ENCODE data around the gene GSTM3. TPM values are rescaled to one million over a fixed set of nuclear protein-coding genes. Genes with fewer than 3 reads are reported as not detected.

The GSTM3 gene
- 106 and 111 TPM in 2 replicates for total RNA-seq

GRCh38 chr1:109740615-109741373, at the start of gene GSTM3:
GSTM3 (minus strand) TSS chr1:109741038; CDS start chr1:109740287, 751 bp downstream.

DNA sequence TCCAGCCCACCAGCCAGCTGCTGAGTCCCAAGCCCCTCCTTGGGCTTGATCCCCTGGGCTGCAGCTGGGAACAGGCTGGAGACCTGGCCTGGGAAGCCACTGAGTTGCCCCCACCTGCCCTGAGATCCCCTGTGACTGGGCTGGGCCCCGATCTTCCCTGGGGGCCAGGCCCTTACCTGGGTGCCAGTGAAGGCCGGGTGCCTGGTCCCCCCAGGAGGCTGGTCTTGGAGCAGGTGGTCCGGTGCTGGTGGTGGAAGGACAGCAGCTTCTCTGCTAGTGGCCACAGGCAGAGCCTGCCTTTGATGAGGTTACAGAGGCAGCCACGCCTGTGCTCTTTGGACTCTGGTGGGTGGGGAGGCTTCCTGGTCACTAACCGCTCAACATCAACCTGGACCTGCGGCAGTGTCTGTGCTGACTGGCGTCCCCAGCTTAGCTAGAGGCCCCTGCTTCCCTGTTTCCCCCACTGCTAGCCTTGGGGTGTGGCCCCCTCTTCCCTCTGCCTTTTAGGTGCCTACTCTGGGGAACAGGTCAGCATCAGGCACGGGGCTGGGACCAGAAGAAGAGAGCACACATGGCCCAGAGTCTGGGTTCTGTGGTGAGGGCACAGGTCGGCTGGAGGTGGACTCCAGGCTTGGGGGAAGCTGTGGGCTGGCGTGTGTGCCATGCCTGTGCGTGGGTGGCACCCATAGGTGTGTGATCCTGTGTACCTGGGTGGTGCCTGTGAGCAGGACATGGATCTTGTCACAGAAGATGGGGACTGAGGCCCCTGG, 23.0 kb upstream of the GSTM3 start, which contains the start of gene EPS8L3:
EPS8L3 (minus strand) TSS at position 278 of the 770 bp plus-strand sequence. CDS start 2,174 bp downstream, outside the sequence.

GRCh38 chr1:109711593-109712320, 29.1 kb downstream of the GSTM3 start, which contains the start of gene GSTM5:
GSTM5 (plus strand) TSS chr1:109712251; CDS start chr1:109712313, 62 bp downstream.

DNA sequence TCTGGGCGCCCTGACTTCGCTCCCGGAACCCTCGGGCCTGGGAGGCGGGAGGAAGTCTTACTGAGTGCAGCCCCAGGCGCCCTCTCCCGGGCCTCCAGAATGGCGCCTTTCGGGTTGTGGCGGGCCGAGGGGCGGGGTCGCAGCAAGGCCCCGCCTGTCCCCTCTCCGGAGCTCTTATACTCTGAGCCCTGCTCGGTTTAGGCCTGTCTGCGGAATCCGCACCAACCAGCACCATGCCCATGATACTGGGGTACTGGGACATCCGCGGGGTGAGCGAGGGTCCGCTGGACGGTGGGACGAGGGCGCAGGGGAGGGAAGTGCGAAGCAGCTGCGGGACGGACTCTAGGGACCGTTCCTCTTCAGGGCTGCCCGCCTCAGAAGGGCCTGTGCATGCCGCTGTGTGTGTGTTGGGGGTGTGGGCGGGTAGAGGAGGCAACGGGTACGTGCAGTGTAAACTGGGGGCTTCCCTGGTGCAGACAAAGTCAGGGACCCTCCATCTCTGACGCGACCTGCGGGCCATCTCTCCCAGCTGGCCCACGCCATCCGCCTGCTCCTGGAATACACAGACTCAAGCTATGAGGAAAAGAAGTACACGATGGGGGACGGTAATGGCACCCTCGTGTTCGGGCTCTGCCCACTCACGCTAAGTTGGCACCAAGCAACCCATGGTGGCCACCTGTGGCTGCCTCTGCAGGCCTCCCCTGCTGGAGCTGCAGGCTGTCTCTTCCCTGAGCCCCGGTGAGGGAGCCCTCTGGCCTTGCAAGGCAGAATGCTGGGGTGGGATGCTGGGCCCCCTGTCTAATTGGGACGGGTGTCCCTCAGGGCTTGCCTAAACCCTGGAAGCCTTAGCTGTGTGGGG, 53.0 kb downstream of the GSTM3 start, which contains the start of gene GSTM1:
GSTM1 (plus strand) TSS at position 177 of the 859 bp plus-strand sequence; CDS start at position 234, 57 bp downstream.

Other genes with a start within 250 kb of the GSTM3 start
- gene CYB561D1, start 246.9 kb downstream of the GSTM3 start, total RNA-seq: 8.0 and 9.5 TPM in 2 replicates
- 2.1 and 2.5 TPM in 2 replicates for gene AMIGO1, start 231.3 kb downstream of the GSTM3 start, total RNA-seq
- under 0.01 TPM in 1 of 2 replicates, not detected in the other for gene GPR61, start 201.2 kb downstream of the GSTM3 start, total RNA-seq
- gene GNAI3, start 192.4 kb downstream of the GSTM3 start, total RNA-seq: 18.2 and 19.5 TPM in 2 replicates
- gene GNAT2, start 121.4 kb downstream of the GSTM3 start, total RNA-seq: 0.13 and 0.22 TPM in 2 replicates
- gene AMPD2, start 121.2 kb downstream of the GSTM3 start, total RNA-seq: 40.6 and 42.7 TPM in 2 replicates
- 12.3 and 13.9 TPM in 2 replicates for gene GSTM4, start 84.9 kb downstream of the GSTM3 start, total RNA-seq
- 16.2 and 16.9 TPM in 2 replicates for gene GSTM2, start 73.0 kb downstream of the GSTM3 start, total RNA-seq
- gene GSTM1, start 53.2 kb downstream of the GSTM3 start, total RNA-seq: 19.2 TPM in 1 of 2 replicates, not detected in the other
- 7.8 and 9.1 TPM in 2 replicates for gene GSTM5, start 28.8 kb downstream of the GSTM3 start, total RNA-seq
- gene EPS8L3, start 22.9 kb upstream of the GSTM3 start, total RNA-seq: not detected in 2 replicates
- 73.3 and 129 TPM in 2 replicates for gene CSF1, start 169.8 kb upstream of the GSTM3 start, total RNA-seq
- 67.6 and 73.0 TPM in 2 replicates for gene AHCYL1, start 243.7 kb upstream of the GSTM3 start, total RNA-seq

Data from articular chondrocyte of knee joint (primary cell).